AG04450 (cell line): Measurements from ENCODE around the gene ZBBX. TPM values are rescaled to one million over a fixed set of nuclear protein-coding genes. Genes with fewer than 3 reads are reported as not detected.

ENCODE experiments used
- CTCF ChIA-PET: fragments of 300-600, 350-600 bp; formaldehyde crosslinking; extraction: SDS; loops from one replicate; lab custom pipeline; 2022; ENCODE audit warnings: antibody characterized with exemption, inconsistent platforms; lab: Charles Lee
- POLR2A ChIA-PET: fragments of 350-600 bp; formaldehyde crosslinking; extraction: SDS; loops from one replicate; lab custom pipeline; 2021; ENCODE audit warnings: antibody characterized with exemption, inconsistent platforms; lab: Yijun Ruan, JAX
- DNase-seq: peaks from one replicate; pipeline ENCODE4 v3.0.0-alpha.2; 2011; ENCODE audit warnings: low read depth, low spot score
- H3K27ac ChIP-seq: one replicate; pipeline ENCODE4 v1.5.1; 2012; ENCODE audit warnings: low read depth, low read length, control low read depth
- H3K27me3 ChIP-seq: one replicate; pipeline ENCODE4 v1.6.0; 2012; ENCODE audit warnings: low read length; ENCODE audit not compliant: control insufficient read depth, insufficient read depth
- H3K4me3 ChIP-seq: 2 replicates; pipeline ENCODE4 v1.5.1; 2011; ENCODE audit warnings: mild to moderate bottlenecking, low read depth, low read length, control low read depth
- H3K9me3 ChIP-seq: 2 replicates; pipeline ENCODE4 v1.5.1; 2012; ENCODE audit warnings: low read length; ENCODE audit not compliant: control insufficient read depth, insufficient read depth
- polyA plus RNA-seq: library from polyadenylated mRNA; depleted of rRNA; stranded (reverse); fragments of >200 nt; gene quantifications from 2 replicates; pipeline ENCODE4 v1.2.3, GENCODE V29; 2011
- TF ChIP-seq, protein P1 (sequence below): IDR thresholded peaks from 2 replicates; pipeline ENCODE4 v1.5.1; 2011; ENCODE audit warnings: low read depth, low read length, control low read depth, inconsistent platforms

ZBBX gene
- polyA plus RNA-seq, 1 experiment = not detected

DNA sequence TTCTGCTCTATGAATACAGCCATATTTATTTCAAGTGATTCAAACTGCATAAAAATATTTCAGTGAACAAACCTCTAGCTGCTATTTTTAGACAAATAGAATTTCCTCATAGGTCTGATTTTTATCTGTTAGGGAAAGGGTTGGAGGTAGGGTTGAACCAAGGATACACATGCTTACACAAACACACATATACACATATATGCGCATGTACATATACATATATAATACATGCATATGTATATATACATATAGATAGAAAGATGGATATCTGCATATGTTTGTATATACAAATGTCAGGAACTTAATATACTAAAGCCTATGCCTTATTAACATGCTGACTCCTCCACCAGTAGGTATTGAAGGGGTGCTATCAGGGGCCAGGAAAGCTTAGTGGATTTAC is 18.1 kb downstream of the ZBBX start:
- no peak for DNase-seq
- Histone ChIP-seq H3K27ac (no peak overlapping the region), H3K4me3 (no peak overlapping the region), H3K27me3 (no peaks in the 10 kb centered on the region), H3K9me3 (no peaks in the 10 kb centered on the region)
- CTCF ChIA-PET = no interaction called here
- TF ChIP-seq, protein P1, sequence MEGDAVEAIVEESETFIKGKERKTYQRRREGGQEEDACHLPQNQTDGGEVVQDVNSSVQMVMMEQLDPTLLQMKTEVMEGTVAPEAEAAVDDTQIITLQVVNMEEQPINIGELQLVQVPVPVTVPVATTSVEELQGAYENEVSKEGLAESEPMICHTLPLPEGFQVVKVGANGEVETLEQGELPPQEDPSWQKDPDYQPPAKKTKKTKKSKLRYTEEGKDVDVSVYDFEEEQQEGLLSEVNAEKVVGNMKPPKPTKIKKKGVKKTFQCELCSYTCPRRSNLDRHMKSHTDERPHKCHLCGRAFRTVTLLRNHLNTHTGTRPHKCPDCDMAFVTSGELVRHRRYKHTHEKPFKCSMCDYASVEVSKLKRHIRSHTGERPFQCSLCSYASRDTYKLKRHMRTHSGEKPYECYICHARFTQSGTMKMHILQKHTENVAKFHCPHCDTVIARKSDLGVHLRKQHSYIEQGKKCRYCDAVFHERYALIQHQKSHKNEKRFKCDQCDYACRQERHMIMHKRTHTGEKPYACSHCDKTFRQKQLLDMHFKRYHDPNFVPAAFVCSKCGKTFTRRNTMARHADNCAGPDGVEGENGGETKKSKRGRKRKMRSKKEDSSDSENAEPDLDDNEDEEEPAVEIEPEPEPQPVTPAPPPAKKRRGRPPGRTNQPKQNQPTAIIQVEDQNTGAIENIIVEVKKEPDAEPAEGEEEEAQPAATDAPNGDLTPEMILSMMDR = no peak
- POLR2A ChIA-PET = no interaction called here

DNA sequence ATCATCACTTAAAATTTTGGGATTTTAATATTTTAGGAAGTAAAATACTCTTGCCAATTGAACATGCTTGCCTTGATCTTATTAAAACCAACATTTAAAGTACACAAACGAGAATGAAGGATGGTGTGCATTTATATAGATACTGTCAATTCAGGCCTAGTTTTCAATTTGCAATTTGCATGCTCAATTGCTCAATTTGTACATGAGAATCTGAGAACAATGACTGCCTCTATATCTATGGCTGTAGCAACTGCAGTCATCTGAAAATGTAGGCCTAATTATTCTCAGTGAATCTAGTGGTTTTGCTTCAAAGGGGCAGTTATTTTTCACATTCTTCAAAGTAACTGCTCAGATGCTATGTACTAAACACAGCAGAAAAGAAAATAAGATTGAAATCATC is 18.8 kb downstream of the ZBBX start:
- Histone ChIP-seq H3K9me3 (no peaks in the 10 kb centered on the region), H3K27me3 (no peaks in the 10 kb centered on the region), H3K27ac (no peak overlapping the region), H3K4me3 (no peak overlapping the region)
- DNase-seq = no peak
- POLR2A ChIA-PET = no interaction called here
- TF ChIP-seq, protein P1 = no peak
- CTCF ChIA-PET = interaction anchor here (1.8 kb wide), 1 partner anchor 19 kb away, joined by 5 read pairs; the partner anchor contains the start of gene ZBBX

DNA sequence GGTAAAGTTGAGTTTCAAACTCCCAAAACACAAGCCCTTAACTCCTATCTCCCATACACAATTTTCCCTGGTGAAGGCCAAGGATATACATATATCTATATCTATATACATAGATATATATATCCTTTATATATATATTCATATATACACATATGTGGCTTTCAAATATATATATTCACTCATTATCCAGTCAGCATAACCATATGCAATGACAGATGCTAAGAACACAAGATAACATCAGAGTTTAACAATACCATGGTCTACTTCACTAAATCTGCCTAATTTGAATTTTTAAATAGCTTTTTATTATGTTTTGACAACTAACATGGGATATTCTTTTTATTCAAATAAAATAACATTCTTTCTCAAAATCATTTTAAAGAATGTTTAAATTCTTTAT is 24.7 kb downstream of the ZBBX start:
- ChIA-PET POLR2A (no interaction called here), CTCF (interaction anchor here (3.2 kb wide), 1 partner anchor 25 kb away, joined by 12 read pairs; the partner anchor contains the start of gene ZBBX)
- no peak for DNase-seq
- Histone ChIP-seq H3K9me3 (no peaks in the 10 kb centered on the region), H3K4me3 (no peak overlapping the region), H3K27ac (no peak overlapping the region), H3K27me3 (no peaks in the 10 kb centered on the region)
- TF ChIP-seq, protein P1 = no peak

DNA sequence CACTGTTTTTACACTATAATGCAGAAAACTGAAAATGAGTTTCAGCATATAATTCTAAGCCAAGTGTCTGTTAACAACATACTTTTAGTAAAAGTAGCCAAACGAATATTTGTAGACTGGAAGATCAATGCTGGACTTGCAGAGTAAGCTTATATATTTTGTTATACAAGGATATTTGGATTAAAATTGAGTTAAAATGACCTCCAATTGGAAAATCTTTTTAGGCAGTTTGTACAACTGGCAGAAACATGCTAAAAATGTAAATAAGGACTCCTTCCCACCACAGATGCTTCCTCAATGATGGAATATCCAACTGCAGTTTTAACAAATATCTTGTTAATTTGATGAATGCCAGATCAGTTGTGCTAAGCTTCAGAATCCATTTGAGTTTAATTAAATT is 25.3 kb downstream of the ZBBX start:
- H3K27ac ChIP-seq = no peak overlapping the region
- no peak overlapping the region for H3K4me3 ChIP-seq
- no peaks in the 10 kb centered on the region for H3K27me3 ChIP-seq
- TF ChIP-seq, protein P1 = no peak
- DNase-seq = no peak
- CTCF ChIA-PET = interaction anchor here (3.2 kb wide), 1 partner anchor 26 kb away, joined by 12 read pairs; the partner anchor contains the start of gene ZBBX
- POLR2A ChIA-PET = no interaction called here
- no peaks in the 10 kb centered on the region for H3K9me3 ChIP-seq

DNA sequence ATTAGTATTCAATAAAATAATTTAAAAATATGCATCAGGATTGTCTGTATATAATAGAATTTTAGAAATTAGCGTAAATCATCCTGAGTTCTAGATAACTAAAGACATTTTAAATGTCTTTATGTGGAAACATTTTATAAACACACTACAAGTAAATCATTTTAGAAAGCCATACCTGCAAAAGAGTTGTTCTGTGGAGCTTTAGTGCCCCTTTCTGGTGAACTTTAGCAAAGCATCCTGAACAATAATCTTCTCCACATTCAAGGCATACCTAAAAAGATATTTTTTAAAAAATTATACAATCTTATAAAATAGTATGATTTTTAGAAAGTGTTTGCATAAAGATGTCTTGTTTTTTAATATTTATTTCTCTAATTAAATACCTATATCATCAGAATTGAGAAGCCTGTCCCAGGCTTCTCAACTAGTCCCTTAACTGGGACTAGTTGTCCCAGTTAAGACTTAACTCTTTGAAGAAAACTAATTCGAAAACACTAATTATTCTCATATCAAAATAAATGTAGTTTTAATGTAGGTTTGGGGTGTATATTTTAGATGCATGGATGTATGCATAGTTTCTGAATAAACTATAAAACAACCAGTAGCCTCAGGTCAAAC is 29.7 kb downstream of the ZBBX start:
- no peak for DNase-seq
- POLR2A ChIA-PET = no interaction called here
- Histone ChIP-seq H3K27ac (no peak overlapping the region), H3K27me3 (no peaks in the 10 kb centered on the region), H3K9me3 (no peaks in the 10 kb centered on the region), H3K4me3 (no peak overlapping the region)
- TF ChIP-seq, protein P1 = peak; percentile 39
- CTCF ChIA-PET = no interaction called here
